Memory B cell (primary cell): ENCODE data around the gene PSMB10.

Experiments
- ATAC-seq: fragments of 150-1000 bp; cut with Tn5 transposase; 2 replicates; pipeline ENCODE4 v1.10.0; 2021; ENCODE audit warnings: low read depth, mild to moderate bottlenecking, moderate library complexity
- DNase-seq, 2 donors: peaks; one replicate each; pipeline ENCODE4 v3.0.0; 2022; ENCODE audit warnings: low spot score in 2 of 2
- H3K27ac Mint-ChIP-seq: one replicate; pipeline ENCODE4 v1.8.0; 2022; ENCODE audit warnings: mild to moderate bottlenecking, moderate library complexity, mixed read lengths
- H3K27me3 Mint-ChIP-seq: one replicate; pipeline ENCODE4 v1.8.0; 2022; ENCODE audit warnings: mixed read lengths
- H3K36me3 Mint-ChIP-seq: one replicate; pipeline ENCODE4 v1.8.0; 2022; ENCODE audit warnings: mild to moderate bottlenecking, mixed read lengths
- H3K4me1 Mint-ChIP-seq: one replicate; pipeline ENCODE4 v1.8.0; 2022; ENCODE audit warnings: mixed read lengths
- H3K4me3 Mint-ChIP-seq: one replicate; pipeline ENCODE4 v1.8.0; 2022; ENCODE audit warnings: mild to moderate bottlenecking, moderate library complexity, mixed read lengths
- H3K9me3 Mint-ChIP-seq: one replicate; pipeline ENCODE4 v1.8.0; 2022; ENCODE audit warnings: mixed read lengths

The PSMB10 gene

GRCh38 chr16:67930191-67930590 is 6.5 kb downstream of the PSMB10 start:
- DNase-seq (no peak), ATAC-seq (no peak)
- Mint-ChIP-seq H3K27me3 (no peaks in the 10 kb centered on the region), H3K36me3 (peaks cover 13% of the 10 kb centered on the region), H3K4me3 (no peak overlapping the region), H3K27ac (no peak overlapping the region), H3K4me1 (peaks cover 22% of the 10 kb centered on the region), H3K9me3 (no peaks in the 10 kb centered on the region)

DNA sequence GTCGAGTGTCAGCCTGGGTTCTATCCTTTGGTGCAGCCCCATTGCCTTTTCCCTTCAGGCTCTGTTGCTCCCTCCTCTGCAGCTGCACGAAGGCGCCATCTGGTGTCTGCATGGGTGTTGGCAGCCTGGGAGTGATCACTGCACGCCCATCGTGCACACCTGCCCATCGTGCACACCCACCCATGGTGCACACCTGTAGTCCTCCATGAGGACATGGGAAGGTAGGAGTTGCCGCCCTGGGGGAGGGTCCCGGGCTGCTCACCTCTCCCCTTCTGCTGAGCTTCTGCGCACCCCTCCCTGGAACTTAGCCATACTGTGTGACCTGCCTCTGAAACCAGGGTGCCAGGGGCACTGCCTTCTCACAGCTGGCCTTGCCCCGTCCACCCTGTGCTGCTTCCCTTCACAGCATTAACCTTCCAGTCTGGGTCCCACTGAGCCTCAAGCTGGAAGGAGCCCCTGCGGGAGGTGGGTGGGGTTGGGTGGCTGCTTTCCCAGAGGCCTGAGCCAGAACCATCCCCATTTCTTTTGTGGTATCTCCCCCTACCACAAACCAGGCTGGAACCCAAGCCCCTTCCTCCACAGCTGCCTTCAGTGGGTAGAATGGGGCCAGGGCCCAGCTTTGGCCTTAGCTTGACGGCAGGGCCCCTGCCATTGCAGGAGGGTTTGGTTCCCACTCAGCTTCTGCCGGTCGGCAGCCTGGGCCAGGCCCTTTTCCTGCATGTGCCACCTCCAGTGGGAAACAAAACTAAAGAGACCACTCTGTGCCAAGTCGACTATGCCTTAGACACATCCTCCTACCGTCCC is 7.9 kb downstream of the PSMB10 start:
- Mint-ChIP-seq H3K4me3 (no peak overlapping the region), H3K27ac (peak overlapping the region; percentile 31), H3K36me3 (peaks cover 6% of the 10 kb centered on the region), H3K27me3 (no peaks in the 10 kb centered on the region), H3K9me3 (no peaks in the 10 kb centered on the region), H3K4me1 (peaks cover 19% of the 10 kb centered on the region)
- DNase-seq: peak; percentile 72 to 74
- ATAC-seq: peak; percentile 89

DNA sequence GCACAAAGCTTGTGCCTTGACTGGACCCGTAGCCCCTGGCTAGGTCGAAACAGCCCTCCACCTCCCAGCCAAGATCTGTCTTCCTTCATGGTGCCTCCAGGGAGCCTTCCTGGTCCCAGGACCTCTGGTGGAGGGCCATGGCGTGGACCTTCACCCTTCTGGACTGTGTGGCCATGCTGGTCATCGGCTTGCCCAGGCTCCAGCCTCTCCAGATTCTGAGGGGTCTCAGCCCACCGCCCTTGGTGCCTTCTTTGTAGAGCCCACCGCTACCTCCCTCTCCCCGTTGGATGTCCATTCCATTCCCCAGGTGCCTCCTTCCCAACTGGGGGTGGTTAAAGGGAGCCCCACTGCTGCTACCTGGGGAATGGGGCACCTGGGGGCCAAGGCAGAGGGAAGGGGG is 8.5 kb downstream of the PSMB10 start:
- Mint-ChIP-seq H3K4me3 (no peak overlapping the region), H3K27ac (peak overlapping the region; percentile 31), H3K36me3 (peaks cover 3% of the 10 kb centered on the region), H3K27me3 (no peaks in the 10 kb centered on the region), H3K9me3 (no peaks in the 10 kb centered on the region), H3K4me1 (peaks cover 19% of the 10 kb centered on the region)
- DNase-seq (no peak), ATAC-seq (no peak)

DNA sequence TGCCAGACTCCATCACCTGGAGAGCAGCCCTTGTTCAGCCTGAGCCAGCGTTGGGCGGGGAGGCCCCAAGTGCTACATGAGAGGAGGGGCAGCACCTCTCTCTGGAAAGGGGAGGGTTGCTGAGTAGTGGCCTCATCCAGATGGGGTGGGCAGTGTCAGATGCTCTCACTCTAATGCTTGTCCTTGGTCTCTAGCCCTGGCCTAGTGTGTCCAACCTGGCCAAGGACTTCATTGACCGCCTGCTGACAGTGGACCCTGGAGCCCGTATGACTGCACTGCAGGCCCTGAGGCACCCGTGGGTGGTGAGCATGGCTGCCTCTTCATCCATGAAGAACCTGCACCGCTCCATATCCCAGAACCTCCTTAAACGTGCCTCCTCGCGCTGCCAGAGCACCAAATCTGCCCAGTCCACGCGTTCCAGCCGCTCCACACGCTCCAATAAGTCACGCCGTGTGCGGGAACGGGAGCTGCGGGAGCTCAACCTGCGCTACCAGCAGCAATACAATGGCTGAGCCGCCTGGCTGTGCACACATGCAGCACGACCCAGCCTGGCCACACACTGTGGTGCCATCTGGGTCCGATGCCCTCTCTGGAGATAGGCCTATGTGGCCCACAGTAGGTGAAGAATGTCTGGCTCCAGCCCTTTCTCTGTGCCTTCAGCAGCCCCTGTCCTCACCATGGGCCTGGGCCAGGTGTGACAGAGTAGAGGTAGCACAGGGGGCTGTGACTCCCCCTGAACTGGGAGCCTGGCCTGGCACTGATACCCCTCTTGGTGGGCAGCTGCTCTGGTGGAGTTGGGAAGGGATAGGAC is 9.3 kb downstream of the PSMB10 start:
- H3K4me1 Mint-ChIP-seq: peaks cover 21% of the 10 kb centered on the region
- no peaks in the 10 kb centered on the region for H3K9me3 Mint-ChIP-seq
- no peak overlapping the region for H3K27ac Mint-ChIP-seq
- DNase-seq (no peak), ATAC-seq (no peak)
- H3K4me3 Mint-ChIP-seq: no peak overlapping the region
- H3K27me3 Mint-ChIP-seq: no peaks in the 10 kb centered on the region
- H3K36me3 Mint-ChIP-seq: peaks cover 3% of the 10 kb centered on the region

DNA sequence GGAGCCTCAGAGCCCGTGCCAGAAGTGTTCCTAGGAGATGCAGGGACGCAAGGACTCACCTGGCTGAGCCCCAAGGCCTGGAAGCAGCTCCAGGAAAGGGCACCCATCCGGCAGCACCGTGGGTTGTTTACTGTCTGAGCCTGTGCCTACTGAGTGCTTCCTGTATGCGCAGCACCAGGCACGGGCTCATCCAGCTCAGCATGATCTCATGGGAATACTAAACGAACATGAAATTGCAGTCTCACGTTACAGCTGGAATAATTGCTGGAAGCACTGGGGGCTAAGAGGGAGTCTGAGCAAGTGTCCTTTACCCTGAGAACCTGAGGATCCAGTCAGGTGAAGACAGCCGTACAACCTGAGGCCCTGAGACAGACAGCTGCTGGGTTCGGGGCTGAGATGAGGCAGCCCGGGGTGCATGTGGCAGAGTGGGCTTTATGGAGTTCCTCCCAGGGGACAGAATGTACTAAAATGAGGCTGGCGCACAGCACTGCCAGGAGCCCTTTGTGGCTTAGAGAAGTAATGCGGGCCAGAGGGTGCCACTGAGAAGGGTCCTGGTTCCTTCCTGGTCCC is 10.4 kb downstream of the PSMB10 start:
- H3K27me3 Mint-ChIP-seq: no peaks in the 10 kb centered on the region
- no peak overlapping the region for H3K4me3 Mint-ChIP-seq
- H3K9me3 Mint-ChIP-seq: no peaks in the 10 kb centered on the region
- DNase-seq (no peak), ATAC-seq (no peak)
- H3K36me3 Mint-ChIP-seq: peaks cover 3% of the 10 kb centered on the region
- no peak overlapping the region for H3K27ac Mint-ChIP-seq
- peaks cover 22% of the 10 kb centered on the region for H3K4me1 Mint-ChIP-seq

DNA sequence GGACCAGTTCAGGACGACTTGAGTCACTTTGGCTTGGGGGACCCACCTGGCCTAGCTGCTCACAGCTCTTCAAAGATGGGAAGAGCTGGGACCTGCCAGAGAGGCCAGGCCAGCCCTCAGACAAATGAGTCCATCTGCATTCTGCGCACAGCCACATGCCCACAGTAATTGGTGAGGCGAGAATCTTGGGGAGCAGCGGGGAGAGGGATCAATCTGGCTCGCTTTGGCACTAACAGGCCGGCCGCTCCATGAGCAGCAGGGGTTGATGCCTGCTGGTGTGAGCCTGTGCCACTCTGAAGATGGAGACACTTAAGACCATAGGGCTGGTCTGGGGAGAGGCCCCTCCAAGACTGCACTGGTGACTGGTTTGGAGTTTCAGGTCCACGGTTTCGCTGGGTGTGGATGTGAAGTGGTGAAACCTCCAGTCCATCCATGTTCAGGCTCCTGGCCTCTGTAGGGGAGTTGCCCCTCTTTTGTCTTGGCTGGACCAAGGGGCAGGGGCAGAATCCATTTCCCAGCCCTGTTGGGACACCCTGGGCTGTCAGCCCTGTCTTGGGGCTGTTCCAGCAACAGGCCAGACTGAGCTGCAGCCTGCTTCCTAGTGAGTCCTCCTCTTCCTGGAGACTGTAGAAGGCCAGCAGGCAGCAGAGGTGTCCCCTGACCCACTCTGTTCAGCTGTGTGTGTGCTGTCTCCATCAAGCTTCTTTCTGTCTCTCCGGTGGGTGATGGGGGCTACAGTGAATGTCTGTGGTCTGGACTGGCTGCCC is 12.3 kb downstream of the PSMB10 start:
- no peak for ATAC-seq
- DNase-seq: no peak
- Mint-ChIP-seq H3K27ac (no peak overlapping the region), H3K27me3 (no peaks in the 10 kb centered on the region), H3K4me1 (peaks cover 22% of the 10 kb centered on the region), H3K9me3 (no peaks in the 10 kb centered on the region), H3K36me3 (peaks cover 3% of the 10 kb centered on the region), H3K4me3 (no peak overlapping the region)

DNA sequence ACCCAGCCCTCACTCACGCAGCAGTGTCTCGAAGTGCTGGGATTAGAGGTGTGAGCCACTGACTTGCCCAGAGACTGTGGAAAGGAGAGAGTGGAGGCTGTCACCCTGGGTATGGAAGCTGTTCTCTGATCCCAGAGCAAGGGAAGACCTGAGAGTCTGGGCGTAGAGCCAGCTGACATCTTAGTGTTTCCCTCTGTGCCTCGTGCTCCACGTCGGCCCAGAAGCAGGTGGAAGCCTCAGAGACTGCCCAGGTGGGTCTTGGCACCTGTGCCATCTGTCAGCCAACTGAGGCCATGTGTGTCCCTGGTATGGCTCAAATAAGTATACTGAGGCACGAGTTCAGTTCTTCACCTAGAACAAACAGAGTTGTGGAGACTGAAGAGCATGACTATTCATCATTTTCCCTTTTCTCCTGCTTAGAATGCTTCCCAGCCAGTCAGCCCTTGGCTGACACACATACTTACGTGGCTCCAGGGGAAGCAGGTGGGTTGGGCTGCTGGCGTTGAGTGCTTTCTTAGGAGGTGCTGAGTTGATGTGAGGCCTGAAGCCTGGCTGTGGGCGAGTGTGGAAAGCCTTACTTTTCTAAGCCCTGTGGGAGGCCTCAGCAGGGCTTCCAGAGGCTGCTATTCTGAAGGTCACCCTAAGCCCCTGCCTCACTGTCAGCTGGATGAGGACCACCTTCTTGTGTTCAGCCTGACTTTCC is 13.1 kb downstream of the PSMB10 start:
- Mint-ChIP-seq H3K27me3 (no peaks in the 10 kb centered on the region), H3K36me3 (peaks cover 3% of the 10 kb centered on the region), H3K4me3 (no peak overlapping the region), H3K27ac (no peak overlapping the region), H3K4me1 (peaks cover 21% of the 10 kb centered on the region), H3K9me3 (no peaks in the 10 kb centered on the region)
- ATAC-seq (no peak), DNase-seq (no peak)

DNA sequence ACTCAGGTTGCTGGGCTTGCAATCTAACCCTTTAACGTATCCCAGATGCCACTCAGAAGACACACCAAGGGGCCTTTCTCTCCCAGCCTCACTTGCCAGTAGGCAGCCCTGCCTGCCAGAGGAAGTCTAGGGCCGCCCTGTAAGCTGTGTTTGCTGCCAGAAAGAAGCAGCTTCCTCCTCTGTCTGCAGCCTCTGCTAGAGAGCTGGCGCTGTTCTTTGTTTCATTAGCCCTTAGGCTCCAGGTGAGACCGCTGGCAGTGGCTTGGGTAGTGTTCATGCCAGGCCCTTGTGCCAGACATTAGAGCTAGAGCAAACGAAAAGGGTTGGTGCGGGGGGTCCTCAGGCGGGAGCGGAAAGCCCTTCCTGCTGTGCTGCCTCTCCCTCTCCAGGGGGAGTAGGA is 13.9 kb downstream of the PSMB10 start:
- no peak overlapping the region for H3K4me3 Mint-ChIP-seq

DNA sequence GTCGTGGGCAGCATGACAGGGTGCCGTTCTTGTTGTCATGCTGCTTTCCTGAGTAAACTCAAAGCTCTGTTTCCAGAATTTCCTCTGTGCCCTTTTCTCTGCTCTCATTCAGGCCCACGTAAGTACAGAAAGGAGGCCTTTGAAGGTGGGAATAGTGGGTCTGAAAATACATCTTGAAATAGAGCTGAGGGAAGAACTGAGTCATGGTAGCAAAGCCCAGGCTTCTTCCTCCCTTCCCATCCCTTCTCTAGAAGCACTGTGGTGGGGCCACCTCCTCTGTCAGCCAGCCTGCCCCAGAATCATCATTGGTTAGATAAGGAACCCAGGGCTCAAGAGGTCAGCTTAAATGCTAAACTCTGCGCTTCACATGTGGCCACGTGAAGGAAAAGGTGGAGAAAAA is 14.4 kb downstream of the PSMB10 start:
- peaks cover 26% of the 10 kb centered on the region for H3K4me1 Mint-ChIP-seq
- H3K27ac Mint-ChIP-seq: peak overlapping the region; percentile 20
- no peak overlapping the region for H3K4me3 Mint-ChIP-seq
- H3K27me3 Mint-ChIP-seq: no peaks in the 10 kb centered on the region
- ATAC-seq (no peak), DNase-seq (no peak)
- no peaks in the 10 kb centered on the region for H3K36me3 Mint-ChIP-seq
- no peaks in the 10 kb centered on the region for H3K9me3 Mint-ChIP-seq

More for the DNA sequence above, 13.9 kb downstream of the PSMB10 start:
- no peak for DNase-seq
- H3K36me3 Mint-ChIP-seq: no peaks in the 10 kb centered on the region
- peaks cover 21% of the 10 kb centered on the region for H3K4me1 Mint-ChIP-seq
- H3K27ac Mint-ChIP-seq: peak overlapping the region; percentile 20
- H3K27me3 Mint-ChIP-seq: no peaks in the 10 kb centered on the region
- ATAC-seq: no peak
- no peaks in the 10 kb centered on the region for H3K9me3 Mint-ChIP-seq

DNA sequence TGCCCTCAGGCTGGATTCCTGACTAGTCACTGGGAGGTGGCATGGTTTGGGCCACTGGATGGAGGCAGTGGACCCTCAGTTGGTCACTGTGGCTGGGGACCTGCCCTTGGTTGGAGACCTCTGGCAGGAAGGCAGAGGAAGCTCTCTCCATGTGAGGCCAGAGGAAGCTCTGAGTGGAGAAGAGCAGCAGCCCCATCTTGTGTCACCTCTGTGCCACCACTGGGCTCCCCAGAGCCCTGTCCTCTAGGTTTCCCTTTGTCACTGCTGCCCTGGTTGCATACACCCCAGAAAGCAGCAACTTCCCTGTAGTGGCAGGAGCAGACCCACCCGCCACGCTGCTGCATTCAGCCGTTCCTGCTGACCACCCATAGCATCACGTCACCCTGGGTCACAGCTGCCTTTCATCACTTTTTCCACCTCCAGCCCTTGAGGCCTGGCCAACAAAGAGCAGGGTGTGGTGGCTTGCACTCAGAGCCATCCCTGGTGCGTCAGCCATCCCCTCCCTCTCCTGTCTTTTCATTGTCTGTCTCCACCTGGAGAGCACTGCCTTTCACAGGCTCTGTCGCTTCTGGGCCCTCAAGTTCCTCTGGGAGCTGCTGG is 16.9 kb downstream of the PSMB10 start:
- Mint-ChIP-seq H3K4me1 (peaks cover 20% of the 10 kb centered on the region), H3K36me3 (peaks cover 2% of the 10 kb centered on the region), H3K4me3 (no peak overlapping the region), H3K9me3 (no peaks in the 10 kb centered on the region), H3K27me3 (no peaks in the 10 kb centered on the region), H3K27ac (no peak overlapping the region)
- no peak for ATAC-seq
- DNase-seq: no peak

GRCh38 chr16:67917852-67918236 is 18.8 kb downstream of the PSMB10 start:
- H3K36me3 Mint-ChIP-seq: peaks cover 2% of the 10 kb centered on the region
- H3K9me3 Mint-ChIP-seq: no peaks in the 10 kb centered on the region
- H3K27ac Mint-ChIP-seq: no peak overlapping the region
- H3K27me3 Mint-ChIP-seq: no peaks in the 10 kb centered on the region
- ATAC-seq: no peak
- H3K4me3 Mint-ChIP-seq: no peak overlapping the region
- peaks cover 18% of the 10 kb centered on the region for H3K4me1 Mint-ChIP-seq
- no peak for DNase-seq

- Mint-ChIP-seq H3K9me3 (no peaks in the 10 kb centered on the region), H3K4me1 (peaks cover 17% of the 10 kb centered on the region), H3K27ac (no peak overlapping the region), H3K36me3 (peaks cover 2% of the 10 kb centered on the region), H3K4me3 (no peak overlapping the region), H3K27me3 (no peaks in the 10 kb centered on the region)
- ATAC-seq: no peak
- no peak for DNase-seq
Measured at GRCh38 chr16:67917140-67917851, 19.4 kb downstream of the PSMB10 start.
